HepG2 (cell line): ENCODE measurements around the gene SSBP1. TPM values are rescaled to one million over a fixed set of nuclear protein-coding genes. Genes with fewer than 3 reads are reported as not detected.

Experiments used
- AKAP8 ChIP-seq: sonication (generic); formaldehyde crosslinking; IDR thresholded peaks from 2 replicates; pipeline ENCODE4 v1.5.1; 2020; ENCODE audit warnings: mild to moderate bottlenecking, missing genetic modification reagents
- FOSL1 ChIP-seq: sonication (generic); formaldehyde crosslinking; IDR thresholded peaks from 2 replicates; pipeline ENCODE4 v1.9.0; 2021; ENCODE audit warnings: missing genetic modification reagents, borderline replicate concordance
- FOXM1 ChIP-seq: sonication (generic); formaldehyde crosslinking; IDR thresholded peaks from 2 replicates; pipeline ENCODE4 v1.5.0; 2020; ENCODE audit warnings: missing genetic modification reagents
- HDAC6 ChIP-seq: fragments of 200-600 bp; sonication (generic); IDR thresholded peaks from 2 replicates; pipeline ENCODE4 v1.7.0; 2017; ENCODE audit warnings: mild to moderate bottlenecking, antibody characterized with exemption, low read length, low read depth
- HMGXB4 ChIP-seq, 2 experiments: sonication (generic) in 1 of 2; formaldehyde crosslinking in 1 of 2; IDR thresholded peaks; 2 replicates each; pipeline versions ENCODE4 v1.4.0 to v1.6.1; 2018 to 2020; ENCODE audit warnings: missing genetic modification reagents in 2 of 2, borderline replicate concordance in 1 of 2, low read depth in 1 of 2, mild to moderate bottlenecking in 1 of 2, missing biosample characterization in 1 of 2
- KLF15 ChIP-seq: sonication (generic); formaldehyde crosslinking; IDR thresholded peaks from 2 replicates; pipeline ENCODE4 v1.8.1; 2023; ENCODE audit warnings: borderline replicate concordance, mild to moderate bottlenecking, inconsistent platforms, missing genetic modification reagents, mixed read lengths
- MIXL1 ChIP-seq: IDR thresholded peaks from 2 replicates; pipeline ENCODE4 v1.6.1; 2016
- REPIN1 ChIP-seq: sonication (generic); formaldehyde crosslinking; IDR thresholded peaks from 2 replicates; pipeline ENCODE4 v1.8.0; 2022; ENCODE audit warnings: missing genetic modification reagents, low read depth, mild to moderate bottlenecking, borderline replicate concordance
- RXRB ChIP-seq: IDR thresholded peaks from 2 replicates; pipeline ENCODE4 v1.6.1; 2016; ENCODE audit warnings: borderline replicate concordance, missing genetic modification reagents, missing compliant biosample characterization
- SP1 ChIP-seq, 2 experiments: fragments of 450-650 bp in 1 of 2; sonication (generic) in 1 of 2; formaldehyde crosslinking in 1 of 2; IDR thresholded peaks; 2 replicates each; pipeline versions ENCODE4 v1.4.0 to v1.6.1; 2016 to 2020; ENCODE audit warnings: missing genetic modification reagents in 1 of 2
- TAF15 ChIP-seq: fragments of 200-400 bp; formaldehyde crosslinking; IDR thresholded peaks from one replicate; pipeline ENCODE4 v1.6.1; 2018; ENCODE audit warnings: mild to moderate bottlenecking, low read depth, low read length; ENCODE audit not compliant: poor library complexity, severe bottlenecking
- ZBTB33 ChIP-seq: sonication (generic); formaldehyde crosslinking; IDR thresholded peaks from 2 replicates; pipeline ENCODE4 v1.4.0; 2020; ENCODE audit warnings: missing genetic modification reagents
- ZBTB7B ChIP-seq: sonication (generic); formaldehyde crosslinking; IDR thresholded peaks from 2 replicates; pipeline ENCODE4 v1.4.0; 2020; ENCODE audit warnings: missing genetic modification reagents
- ZMYM3 ChIP-seq: sonication (generic); formaldehyde crosslinking; IDR thresholded peaks from 2 replicates; pipeline ENCODE4 v1.5.1; 2020; ENCODE audit warnings: mild to moderate bottlenecking, missing genetic modification reagents
- ZNF235 ChIP-seq: sonication (generic); formaldehyde crosslinking; IDR thresholded peaks from 2 replicates; pipeline ENCODE4 v1.8.1; 2023; ENCODE audit warnings: mild to moderate bottlenecking, missing genetic modification reagents, borderline replicate concordance
- ZNF274 ChIP-seq: sonication (generic); formaldehyde crosslinking; IDR thresholded peaks from 2 replicates; pipeline ENCODE4 v1.5.1; 2020; ENCODE audit warnings: mild to moderate bottlenecking, missing genetic modification reagents
- ZNF530 ChIP-seq: sonication (generic); formaldehyde crosslinking; IDR thresholded peaks from 2 replicates; pipeline ENCODE4 v1.5.0; 2020; ENCODE audit warnings: low read depth, mild to moderate bottlenecking, missing genetic modification reagents
- ZNF773 ChIP-seq: sonication (generic); formaldehyde crosslinking; IDR thresholded peaks from 2 replicates; pipeline ENCODE4 v1.4.0; 2020; ENCODE audit warnings: missing genetic modification reagents, borderline replicate concordance
- ZNF780A ChIP-seq: sonication (generic); formaldehyde crosslinking; IDR thresholded peaks from 2 replicates; pipeline ENCODE4 v1.8.0; 2022; ENCODE audit warnings: mild to moderate bottlenecking, missing genetic modification reagents, moderate library complexity
- polyA plus RNA-seq, 8 experiments: library from polyadenylated mRNA; depleted of rRNA in 3 of 8; stranded (reverse) in 7 of 8; unstranded in 1 of 8; fragments of >200 nt; fragmentation: Illumina TruSeq in 4 of 8; extraction: Trizol in 4 of 8; gene quantifications; 2 replicates each; pipeline versions ENCODE4 v1.2.1 to v1.2.3, GENCODE V29; 2011 to 2016; ENCODE audit warnings: low read depth in 4 of 8, missing spikeins in 1 of 8, mixed read lengths in 1 of 8; ENCODE audit not compliant: insufficient read depth in 1 of 8
- total RNA-seq, 5 experiments: library from RNA; depleted of rRNA; stranded (reverse); fragments of >200 nt; fragmentation: Illumina TruSeq; extraction: Trizol; gene quantifications; 2 replicates each; pipeline ENCODE4 v1.2.3, GENCODE V29; 2016; ENCODE audit warnings: low read depth in 1 of 5
- TF ChIP-seq, protein P1 (sequence below): sonication (generic); formaldehyde crosslinking; IDR thresholded peaks from 2 replicates; pipeline ENCODE4 v1.4.0; 2020; ENCODE audit warnings: mild to moderate bottlenecking, missing genetic modification reagents
- TF ChIP-seq, protein P2 (sequence below): sonication (generic); formaldehyde crosslinking; IDR thresholded peaks from 2 replicates; pipeline ENCODE4 v1.5.0; 2020; ENCODE audit warnings: missing genetic modification reagents

Gene SSBP1
- total and polyA plus RNA-seq, 2 of the 13 experiments (the other 11 are each of a cell fraction or from before 2014, with no cell fraction given): 64.4 to 254 TPM

GRCh38 chr7:141695803-141696289 lies 42.3 kb upstream of the SSBP1 start (continued):
- TF ChIP-seq REPIN1 (CRISPR knock-in tag) (peak; percentile 71; the same call in 1 of the 2 replicates), FOXM1 (CRISPR knock-in tag) (no peak), ZNF780A (CRISPR knock-in tag) (no peak), RXRB (peak; percentile 57; the same call in 1 of the 2 replicates), ZNF274 (no peak), HMGXB4 (CRISPR knock-in tag; IDR thresholded peaks at IDR 0.05; ENCODE audit: borderline replicate concordance in 1 of 2, low read depth in 1 of 2) (peak in 1 of 2 experiments; percentile 13; a peak in 1 of 4 replicates), ZNF773 (CRISPR knock-in tag) (no peak), ZNF530 (no peak), TAF15 (no peak), KLF15 (no peak), MIXL1 (CRISPR knock-in tag) (no peak), FOSL1 (CRISPR knock-in tag) (no peak), ZBTB33 (CRISPR knock-in tag) (0 out of 2 replicates have a peak, but pooled peaks have one; percentile 20), ZBTB7B (peak; percentile 38; the same call in 1 of the 2 replicates), AKAP8 (CRISPR knock-in tag) (no peak), HDAC6 (no peak), ZNF235 (CRISPR knock-in tag) (peak; percentile 56; the same call in 1 of the 2 replicates), SP1 (IDR thresholded peaks at IDR 0.05) (no peak), SP1 (CRISPR knock-in tag; IDR thresholded peaks at IDR 0.05) (no peak), ZMYM3 (peak; percentile 83)
- TF ChIP-seq, protein P1, sequence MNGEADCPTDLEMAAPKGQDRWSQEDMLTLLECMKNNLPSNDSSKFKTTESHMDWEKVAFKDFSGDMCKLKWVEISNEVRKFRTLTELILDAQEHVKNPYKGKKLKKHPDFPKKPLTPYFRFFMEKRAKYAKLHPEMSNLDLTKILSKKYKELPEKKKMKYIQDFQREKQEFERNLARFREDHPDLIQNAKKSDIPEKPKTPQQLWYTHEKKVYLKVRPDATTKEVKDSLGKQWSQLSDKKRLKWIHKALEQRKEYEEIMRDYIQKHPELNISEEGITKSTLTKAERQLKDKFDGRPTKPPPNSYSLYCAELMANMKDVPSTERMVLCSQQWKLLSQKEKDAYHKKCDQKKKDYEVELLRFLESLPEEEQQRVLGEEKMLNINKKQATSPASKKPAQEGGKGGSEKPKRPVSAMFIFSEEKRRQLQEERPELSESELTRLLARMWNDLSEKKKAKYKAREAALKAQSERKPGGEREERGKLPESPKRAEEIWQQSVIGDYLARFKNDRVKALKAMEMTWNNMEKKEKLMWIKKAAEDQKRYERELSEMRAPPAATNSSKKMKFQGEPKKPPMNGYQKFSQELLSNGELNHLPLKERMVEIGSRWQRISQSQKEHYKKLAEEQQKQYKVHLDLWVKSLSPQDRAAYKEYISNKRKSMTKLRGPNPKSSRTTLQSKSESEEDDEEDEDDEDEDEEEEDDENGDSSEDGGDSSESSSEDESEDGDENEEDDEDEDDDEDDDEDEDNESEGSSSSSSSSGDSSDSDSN: peak; percentile 77
- TF ChIP-seq, protein P2, sequence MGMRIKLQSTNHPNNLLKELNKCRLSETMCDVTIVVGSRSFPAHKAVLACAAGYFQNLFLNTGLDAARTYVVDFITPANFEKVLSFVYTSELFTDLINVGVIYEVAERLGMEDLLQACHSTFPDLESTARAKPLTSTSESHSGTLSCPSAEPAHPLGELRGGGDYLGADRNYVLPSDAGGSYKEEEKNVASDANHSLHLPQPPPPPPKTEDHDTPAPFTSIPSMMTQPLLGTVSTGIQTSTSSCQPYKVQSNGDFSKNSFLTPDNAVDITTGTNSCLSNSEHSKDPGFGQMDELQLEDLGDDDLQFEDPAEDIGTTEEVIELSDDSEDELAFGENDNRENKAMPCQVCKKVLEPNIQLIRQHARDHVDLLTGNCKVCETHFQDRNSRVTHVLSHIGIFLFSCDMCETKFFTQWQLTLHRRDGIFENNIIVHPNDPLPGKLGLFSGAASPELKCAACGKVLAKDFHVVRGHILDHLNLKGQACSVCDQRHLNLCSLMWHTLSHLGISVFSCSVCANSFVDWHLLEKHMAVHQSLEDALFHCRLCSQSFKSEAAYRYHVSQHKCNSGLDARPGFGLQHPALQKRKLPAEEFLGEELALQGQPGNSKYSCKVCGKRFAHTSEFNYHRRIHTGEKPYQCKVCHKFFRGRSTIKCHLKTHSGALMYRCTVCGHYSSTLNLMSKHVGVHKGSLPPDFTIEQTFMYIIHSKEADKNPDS (CRISPR knock-in tag): peak; percentile 28; the same call in 1 of the 2 replicates
